ENCODE results near the gene IST1. TPM values are rescaled to one million over a fixed set of nuclear protein-coding genes. Genes with fewer than 3 reads are reported as not detected.

The IST1 gene
- total and polyA plus RNA-seq, 7 donors: 117 to 182 (median 166) TPM

- 28 to 75% methylated on average over 7 of the region's 7 CpGs for WGBS, 2 donors
- H3K4me1 ChIP-seq: peaks cover 0 to 58% (median 46%) of the 10 kb centered on the region in 4 donors
- intact Hi-C loops (cut with DNase I): no loop called here
Observed at GRCh38 chr16:71911121-71911520, 15.8 kb downstream of the IST1 start.

DNA sequence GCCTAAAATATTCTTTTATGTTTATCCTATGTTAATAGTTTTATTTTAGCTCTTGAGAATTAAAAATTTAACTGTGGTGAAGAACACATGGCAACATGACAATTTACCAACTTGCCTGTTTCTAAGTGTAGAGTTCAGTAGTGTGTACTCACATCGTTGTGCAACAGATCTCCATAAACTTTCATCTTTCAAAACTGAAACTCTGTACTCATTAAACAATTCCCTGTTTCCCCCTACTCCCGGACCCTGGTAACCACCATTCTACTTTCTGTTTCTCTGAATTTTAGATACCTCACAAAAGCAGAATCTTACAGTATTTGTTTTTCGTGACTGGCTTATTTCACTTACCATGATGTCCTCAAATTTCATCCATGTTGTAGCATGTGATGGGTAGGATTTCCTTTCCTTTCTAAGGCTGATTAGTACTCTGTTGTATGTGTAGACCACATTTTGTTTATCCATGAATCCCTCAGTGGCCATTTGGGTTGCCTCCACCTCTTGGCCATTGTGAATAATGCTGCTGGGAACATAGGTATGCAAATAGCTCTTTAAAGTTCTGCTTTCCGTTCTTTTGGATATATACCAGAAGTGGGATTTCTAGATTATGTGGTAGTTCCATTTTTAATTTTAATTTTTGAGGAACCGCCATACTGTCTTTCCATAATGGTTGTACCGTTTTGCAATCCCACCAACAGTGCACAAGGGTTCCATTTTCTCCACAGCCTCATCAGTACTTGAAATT lies 17.4 kb downstream of the IST1 start:
- Histone ChIP-seq H3K27me3 (no peaks in the 10 kb centered on the region), H3K4me3 (no peak overlapping the region), H3K4me1 (peaks cover 0 to 71% (median 61%) of the 10 kb centered on the region in 4 donors), H3K9me3 (no peaks in the 10 kb centered on the region), H3K36me3 (peaks cover 0 to 18% (median 6%) of the 10 kb centered on the region in 4 donors), H3K27ac (no peak overlapping the region)
- TF ChIP-seq POLR2A (IDR thresholded peaks at IDR 0.05) (no peak), CTCF (IDR thresholded peaks at IDR 0.05) (no peak), EP300 (IDR thresholded peaks at IDR 0.05) (no peak), POLR2AphosphoS5 (IDR thresholded peaks at IDR 0.05) (no peak)
- no peak for DNase-seq
- WGBS, 2 donors: 85% methylated on average over 6 of the region's 6 CpGs
- intact Hi-C loops (cut with DNase I): no loop called here

More at GRCh38 chr16:71911121-71911520, 15.8 kb downstream of the IST1 start:
- Histone ChIP-seq H3K27me3 (no peaks in the 10 kb centered on the region), H3K4me3 (no peak overlapping the region), H3K9me3 (no peaks in the 10 kb centered on the region), H3K36me3 (peaks cover 0 to 5% (median 4%) of the 10 kb centered on the region in 4 donors), H3K27ac (no peak overlapping the region)
- no peak for DNase-seq
- TF ChIP-seq POLR2AphosphoS5 (IDR thresholded peaks at IDR 0.05): no peak
- no peak for TF ChIP-seq EP300 (IDR thresholded peaks at IDR 0.05)
- TF ChIP-seq POLR2A (IDR thresholded peaks at IDR 0.05): no peak
- no peak for TF ChIP-seq CTCF (IDR thresholded peaks at IDR 0.05)

GRCh38 chr16:71914802-71915201 lies 19.5 kb downstream of the IST1 start:
- TF ChIP-seq EP300 (IDR thresholded peaks at IDR 0.05): no peak
- TF ChIP-seq POLR2AphosphoS5 (IDR thresholded peaks at IDR 0.05): no peak
- TF ChIP-seq CTCF (IDR thresholded peaks at IDR 0.05): no peak
- TF ChIP-seq POLR2A (IDR thresholded peaks at IDR 0.05): no peak
- Histone ChIP-seq H3K9me3 (no peaks in the 10 kb centered on the region), H3K27me3 (no peaks in the 10 kb centered on the region), H3K4me3 (no peak overlapping the region), H3K36me3 (peaks cover 3 to 26% (median 11%) of the 10 kb centered on the region in 4 donors), H3K4me1 (peaks cover 0 to 71% (median 67%) of the 10 kb centered on the region in 4 donors), H3K27ac (no peak overlapping the region)
- intact Hi-C loops (cut with DNase I): no loop called here
- DNase-seq: no peak
- 67 to 73% methylated on average over 2 of the region's 2 CpGs for WGBS, 2 donors

DNA sequence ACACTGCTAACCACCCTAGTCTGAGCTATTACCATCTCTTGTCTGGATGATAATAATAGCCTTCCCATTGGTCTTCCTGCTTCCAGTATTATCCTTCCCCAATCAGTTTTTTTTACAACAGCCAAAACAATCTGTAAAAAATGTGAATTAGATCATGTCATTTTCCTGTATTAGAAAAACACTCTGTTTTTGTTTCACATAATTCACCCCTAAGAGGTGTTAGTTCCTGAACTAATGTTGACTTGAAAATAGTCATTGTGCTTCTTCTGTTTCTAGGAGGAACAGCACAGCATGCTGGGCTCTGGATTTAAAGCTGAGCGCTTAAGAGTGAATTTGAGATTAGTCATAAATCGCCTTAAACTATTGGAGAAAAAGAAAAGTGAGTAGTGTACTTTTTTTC lies 20.0 kb downstream of the IST1 start:
- Histone ChIP-seq H3K27me3 (no peaks in the 10 kb centered on the region), H3K4me1 (peaks cover 0 to 66% (median 63%) of the 10 kb centered on the region in 4 donors), H3K4me3 (no peak overlapping the region), H3K9me3 (no peaks in the 10 kb centered on the region), H3K27ac (no peak overlapping the region), H3K36me3 (peaks cover 6 to 32% (median 13%) of the 10 kb centered on the region in 4 donors)
- DNase-seq: no peak
- TF ChIP-seq POLR2AphosphoS5 (IDR thresholded peaks at IDR 0.05) (no peak), CTCF (IDR thresholded peaks at IDR 0.05) (no peak), POLR2A (IDR thresholded peaks at IDR 0.05) (no peak), EP300 (IDR thresholded peaks at IDR 0.05) (no peak)
- WGBS, 2 donors: 97% methylated on average over 2 of the region's 2 CpGs
- intact Hi-C loops (cut with DNase I): no loop called here

All from sigmoid colon (tissue), 7 donors.